Measurements from ENCODE around the gene SCP2. TPM values are rescaled to one million over a fixed set of nuclear protein-coding genes. Genes with fewer than 3 reads are reported as not detected.
A peak's percentile ranks its signal among the peaks of the same experiment; 100 is the strongest.
"Not testable (repeated sequence)": the region's sequence is repeated elsewhere in the genome, so short reads cannot be mapped to it uniquely, and the experiment has no call there.

SCP2 gene
- total and polyA plus RNA-seq, 4 donors, result 85.6 to 157 (median 128) TPM

GRCh38 chr1:52967666-52968065 lies 40.6 kb downstream of the SCP2 start:
- no peak overlapping the region for H3K27ac ChIP-seq (ENCODE audit: low read depth in 1 of 2, low read length in 1 of 2)
- no peak overlapping the region for H3K9ac ChIP-seq (ENCODE audit: insufficient read depth in 1 of 2, low read length in 2 of 2)
- H3K27me3 ChIP-seq (ENCODE audit: control insufficient read depth in 3 of 3, insufficient read depth in 3 of 3, low read length in 2 of 3), result no peaks in the 10 kb centered on the region
- H3K4me3 ChIP-seq, result no peak overlapping the region
- ATAC-seq (ENCODE audit: insufficient read depth, low FRiP score) (no peak), DNase-seq (no peak)
- WGBS, 2 donors, result 86 to 95% methylated on average over 3 of the region's 3 CpGs
- peaks cover 0 to 2% (median 0%) of the 10 kb centered on the region in 4 donors for H3K36me3 ChIP-seq (ENCODE audit: control insufficient read depth in 4 of 4, insufficient read depth in 4 of 4, low read length in 4 of 4)
- TF ChIP-seq, protein P1, sequence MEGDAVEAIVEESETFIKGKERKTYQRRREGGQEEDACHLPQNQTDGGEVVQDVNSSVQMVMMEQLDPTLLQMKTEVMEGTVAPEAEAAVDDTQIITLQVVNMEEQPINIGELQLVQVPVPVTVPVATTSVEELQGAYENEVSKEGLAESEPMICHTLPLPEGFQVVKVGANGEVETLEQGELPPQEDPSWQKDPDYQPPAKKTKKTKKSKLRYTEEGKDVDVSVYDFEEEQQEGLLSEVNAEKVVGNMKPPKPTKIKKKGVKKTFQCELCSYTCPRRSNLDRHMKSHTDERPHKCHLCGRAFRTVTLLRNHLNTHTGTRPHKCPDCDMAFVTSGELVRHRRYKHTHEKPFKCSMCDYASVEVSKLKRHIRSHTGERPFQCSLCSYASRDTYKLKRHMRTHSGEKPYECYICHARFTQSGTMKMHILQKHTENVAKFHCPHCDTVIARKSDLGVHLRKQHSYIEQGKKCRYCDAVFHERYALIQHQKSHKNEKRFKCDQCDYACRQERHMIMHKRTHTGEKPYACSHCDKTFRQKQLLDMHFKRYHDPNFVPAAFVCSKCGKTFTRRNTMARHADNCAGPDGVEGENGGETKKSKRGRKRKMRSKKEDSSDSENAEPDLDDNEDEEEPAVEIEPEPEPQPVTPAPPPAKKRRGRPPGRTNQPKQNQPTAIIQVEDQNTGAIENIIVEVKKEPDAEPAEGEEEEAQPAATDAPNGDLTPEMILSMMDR (IDR thresholded peaks at IDR 0.05; ENCODE audit: control extremely low read depth, extremely low read depth), result no peak
- no peaks in the 10 kb centered on the region for H3K9me3 ChIP-seq (ENCODE audit: control insufficient read depth in 4 of 4, insufficient read depth in 3 of 4, low read length in 3 of 4)
- H3K4me1 ChIP-seq (ENCODE audit: control insufficient read depth in 5 of 5, insufficient read depth in 5 of 5, low read length in 5 of 5), result no peaks in the 10 kb centered on the region

DNA sequence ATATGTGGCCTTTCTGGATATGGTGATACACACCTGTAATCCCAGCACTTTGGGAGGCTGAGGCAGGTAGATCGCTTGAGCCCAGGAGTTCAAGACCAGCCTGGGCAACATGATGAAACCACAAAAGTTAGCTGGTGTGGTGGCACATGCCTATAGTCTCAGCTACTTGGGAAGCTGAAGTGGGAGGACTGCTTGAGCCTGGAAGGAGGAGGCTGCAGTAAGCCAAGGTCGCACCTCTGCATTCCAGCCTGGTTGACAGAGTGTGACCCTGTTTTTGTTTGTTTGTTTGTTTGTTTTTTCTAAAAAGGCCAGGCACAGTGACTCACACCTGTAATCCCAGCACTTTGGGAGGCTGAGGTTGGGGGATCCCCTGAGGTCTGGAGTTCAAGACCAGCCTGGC lies 42.2 kb downstream of the SCP2 start:
- not testable (repeated sequence) for H3K9ac ChIP-seq (ENCODE audit: insufficient read depth in 1 of 2, low read length in 2 of 2); H3K9me3 ChIP-seq (ENCODE audit: control insufficient read depth in 4 of 4, insufficient read depth in 3 of 4, low read length in 3 of 4); ATAC-seq (ENCODE audit: insufficient read depth, low FRiP score); DNase-seq; H3K4me1 ChIP-seq (ENCODE audit: control insufficient read depth in 5 of 5, insufficient read depth in 5 of 5, low read length in 5 of 5); H3K27me3 ChIP-seq (ENCODE audit: control insufficient read depth in 3 of 3, insufficient read depth in 3 of 3, low read length in 2 of 3); H3K4me3 ChIP-seq; H3K27ac ChIP-seq (ENCODE audit: low read depth in 1 of 2, low read length in 1 of 2); H3K36me3 ChIP-seq (ENCODE audit: control insufficient read depth in 4 of 4, insufficient read depth in 4 of 4, low read length in 4 of 4)
- WGBS, 2 donors, result 91 to 93% methylated on average over 2 of the region's 2 CpGs

GRCh38 chr1:52970149-52970548 lies 43.1 kb downstream of the SCP2 start:
- Histone ChIP-seq H3K27ac (ENCODE audit: low read depth in 1 of 2, low read length in 1 of 2) (no peak overlapping the region), H3K27me3 (ENCODE audit: control insufficient read depth in 3 of 3, insufficient read depth in 3 of 3, low read length in 2 of 3) (no peaks in the 10 kb centered on the region), H3K4me1 (ENCODE audit: control insufficient read depth in 5 of 5, insufficient read depth in 5 of 5, low read length in 5 of 5) (no peaks in the 10 kb centered on the region), H3K9me3 (ENCODE audit: control insufficient read depth in 4 of 4, insufficient read depth in 3 of 4, low read length in 3 of 4) (no peaks in the 10 kb centered on the region), H3K36me3 (ENCODE audit: control insufficient read depth in 4 of 4, insufficient read depth in 4 of 4, low read length in 4 of 4) (peaks cover 0 to 3% (median 0%) of the 10 kb centered on the region in 4 donors), H3K4me3 (no peak overlapping the region), H3K9ac (ENCODE audit: insufficient read depth in 1 of 2, low read length in 2 of 2) (no peak overlapping the region)
- 75 to 84% methylated on average over 3 of the region's 3 CpGs for WGBS, 2 donors
- TF ChIP-seq, protein P1 (IDR thresholded peaks at IDR 0.05; ENCODE audit: control extremely low read depth, extremely low read depth), result no peak
- DNase-seq (peak in 2 of 3 donors; percentile 3 to 38), ATAC-seq (ENCODE audit: insufficient read depth, low FRiP score) (no peak)

- DNase-seq (no peak), ATAC-seq (ENCODE audit: insufficient read depth, low FRiP score) (no peak)
- Histone ChIP-seq H3K36me3 (ENCODE audit: control insufficient read depth in 4 of 4, insufficient read depth in 4 of 4, low read length in 4 of 4) (peaks cover 6 to 14% (median 10%) of the 10 kb centered on the region in 4 donors), H3K4me3 (no peak overlapping the region), H3K27ac (ENCODE audit: low read depth in 1 of 2, low read length in 1 of 2) (no peak overlapping the region), H3K9ac (ENCODE audit: insufficient read depth in 1 of 2, low read length in 2 of 2) (no peak overlapping the region), H3K4me1 (ENCODE audit: control insufficient read depth in 5 of 5, insufficient read depth in 5 of 5, low read length in 5 of 5) (no peaks in the 10 kb centered on the region), H3K9me3 (ENCODE audit: control insufficient read depth in 4 of 4, insufficient read depth in 3 of 4, low read length in 3 of 4) (no peaks in the 10 kb centered on the region), H3K27me3 (ENCODE audit: control insufficient read depth in 3 of 3, insufficient read depth in 3 of 3, low read length in 2 of 3) (no peaks in the 10 kb centered on the region)
- TF ChIP-seq, protein P1 (IDR thresholded peaks at IDR 0.05; ENCODE audit: control extremely low read depth, extremely low read depth), result no peak
- 95 to 97% methylated on average over 3 of the region's 3 CpGs for WGBS, 2 donors
Measured at GRCh38 chr1:52973841-52974240, 46.8 kb downstream of the SCP2 start.
